ENCODE results near the gene FAU. TPM values are rescaled to one million over a fixed set of nuclear protein-coding genes. Genes with fewer than 3 reads are reported as not detected.
"Not testable (repeated sequence)": the region's sequence is repeated elsewhere in the genome, so short reads cannot be mapped to it uniquely, and the experiment has no call there.

FAU gene
- total RNA-seq, 1 donor from 2014 or later: 439 TPM

DNA sequence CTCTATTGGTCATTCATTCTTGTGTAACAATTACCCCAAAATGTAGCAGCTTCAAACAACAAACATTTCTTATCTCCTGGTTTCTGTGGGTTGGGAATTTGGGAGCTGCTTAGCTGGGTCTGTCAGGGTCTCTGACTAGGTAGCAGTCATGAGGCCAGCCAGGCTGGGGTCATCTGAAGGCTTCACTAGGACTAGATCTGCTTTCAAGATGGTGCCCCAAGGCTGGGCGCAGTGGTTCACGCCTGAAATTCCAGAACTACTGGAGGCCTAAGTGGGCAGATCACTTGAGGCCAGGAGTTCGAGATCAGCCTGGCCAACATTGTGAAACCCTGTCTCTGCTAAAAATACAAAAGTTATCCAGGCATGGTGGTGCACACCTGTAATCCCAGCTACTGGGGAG, 35.0 kb upstream of the FAU start:
- FAIRE-seq (no peak), DNase-seq (ENCODE audit: low read depth) (no peak)
- Histone ChIP-seq H3K36me3 (ENCODE audit: control insufficient read depth, insufficient read depth, low read length) (no peaks in the 10 kb centered on the region), H3K4me3 (ENCODE audit: low read depth, low read length) (no peak overlapping the region), H3K27me3 (ENCODE audit: control insufficient read depth, insufficient read depth, low read length) (no peaks in the 10 kb centered on the region)
- TF ChIP-seq, protein P1, sequence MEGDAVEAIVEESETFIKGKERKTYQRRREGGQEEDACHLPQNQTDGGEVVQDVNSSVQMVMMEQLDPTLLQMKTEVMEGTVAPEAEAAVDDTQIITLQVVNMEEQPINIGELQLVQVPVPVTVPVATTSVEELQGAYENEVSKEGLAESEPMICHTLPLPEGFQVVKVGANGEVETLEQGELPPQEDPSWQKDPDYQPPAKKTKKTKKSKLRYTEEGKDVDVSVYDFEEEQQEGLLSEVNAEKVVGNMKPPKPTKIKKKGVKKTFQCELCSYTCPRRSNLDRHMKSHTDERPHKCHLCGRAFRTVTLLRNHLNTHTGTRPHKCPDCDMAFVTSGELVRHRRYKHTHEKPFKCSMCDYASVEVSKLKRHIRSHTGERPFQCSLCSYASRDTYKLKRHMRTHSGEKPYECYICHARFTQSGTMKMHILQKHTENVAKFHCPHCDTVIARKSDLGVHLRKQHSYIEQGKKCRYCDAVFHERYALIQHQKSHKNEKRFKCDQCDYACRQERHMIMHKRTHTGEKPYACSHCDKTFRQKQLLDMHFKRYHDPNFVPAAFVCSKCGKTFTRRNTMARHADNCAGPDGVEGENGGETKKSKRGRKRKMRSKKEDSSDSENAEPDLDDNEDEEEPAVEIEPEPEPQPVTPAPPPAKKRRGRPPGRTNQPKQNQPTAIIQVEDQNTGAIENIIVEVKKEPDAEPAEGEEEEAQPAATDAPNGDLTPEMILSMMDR (IDR thresholded peaks at IDR 0.05; ENCODE audit: insufficient read depth, low read length, severe bottlenecking): no peak

DNA sequence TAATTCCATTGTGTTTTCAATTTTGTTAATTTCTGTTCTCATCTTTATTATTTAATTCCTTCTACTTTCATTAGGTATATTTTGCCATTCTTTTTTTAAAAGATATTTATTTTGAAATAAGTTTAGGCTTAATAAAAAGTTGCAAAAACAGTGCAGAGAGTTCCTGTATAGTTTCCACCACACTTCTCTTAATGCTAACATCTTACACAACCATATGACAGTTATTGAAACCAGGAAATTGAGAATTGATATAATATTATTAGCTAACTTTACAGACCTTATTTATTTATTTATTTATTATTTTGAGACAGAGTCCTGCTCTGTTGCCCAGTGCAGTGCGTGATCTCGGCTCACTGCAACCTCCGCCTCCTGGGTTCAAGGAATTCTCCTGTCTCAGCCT, 34.3 kb upstream of the FAU start:
- Histone ChIP-seq H3K27me3 (ENCODE audit: control insufficient read depth, insufficient read depth, low read length) (no peaks in the 10 kb centered on the region), H3K36me3 (ENCODE audit: control insufficient read depth, insufficient read depth, low read length) (no peaks in the 10 kb centered on the region), H3K4me3 (ENCODE audit: low read depth, low read length) (no peak overlapping the region)
- DNase-seq (ENCODE audit: low read depth) (no peak), FAIRE-seq (no peak)
- TF ChIP-seq, protein P1 (IDR thresholded peaks at IDR 0.05; ENCODE audit: insufficient read depth, low read length, severe bottlenecking): no peak

DNA sequence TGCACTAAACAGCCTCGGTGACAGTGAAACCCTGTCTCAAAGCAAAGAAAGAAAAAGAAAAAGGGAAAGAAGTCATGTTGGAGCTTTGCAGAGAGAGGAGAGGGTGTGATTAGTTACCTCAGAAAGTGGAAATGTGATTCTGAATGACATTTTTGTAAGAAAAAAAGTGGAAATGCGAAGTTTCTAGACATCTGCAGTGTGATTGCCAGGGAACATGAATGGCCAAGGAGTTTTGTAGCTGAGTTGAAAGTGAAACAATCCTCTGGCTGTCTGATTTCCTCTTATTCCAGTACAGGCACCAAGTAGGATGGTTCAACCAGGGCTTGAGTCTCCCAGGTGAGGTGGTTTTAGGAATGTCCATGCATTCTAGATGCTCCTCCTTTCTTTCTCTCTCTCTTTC, 30.2 kb upstream of the FAU start:
- Histone ChIP-seq H3K27me3 (ENCODE audit: control insufficient read depth, insufficient read depth, low read length) (no peaks in the 10 kb centered on the region), H3K4me3 (ENCODE audit: low read depth, low read length) (no peak overlapping the region), H3K36me3 (ENCODE audit: control insufficient read depth, insufficient read depth, low read length) (no peaks in the 10 kb centered on the region)
- no peak for FAIRE-seq
- TF ChIP-seq, protein P1 (IDR thresholded peaks at IDR 0.05; ENCODE audit: insufficient read depth, low read length, severe bottlenecking): no peak
- DNase-seq (ENCODE audit: low read depth): no peak

DNA sequence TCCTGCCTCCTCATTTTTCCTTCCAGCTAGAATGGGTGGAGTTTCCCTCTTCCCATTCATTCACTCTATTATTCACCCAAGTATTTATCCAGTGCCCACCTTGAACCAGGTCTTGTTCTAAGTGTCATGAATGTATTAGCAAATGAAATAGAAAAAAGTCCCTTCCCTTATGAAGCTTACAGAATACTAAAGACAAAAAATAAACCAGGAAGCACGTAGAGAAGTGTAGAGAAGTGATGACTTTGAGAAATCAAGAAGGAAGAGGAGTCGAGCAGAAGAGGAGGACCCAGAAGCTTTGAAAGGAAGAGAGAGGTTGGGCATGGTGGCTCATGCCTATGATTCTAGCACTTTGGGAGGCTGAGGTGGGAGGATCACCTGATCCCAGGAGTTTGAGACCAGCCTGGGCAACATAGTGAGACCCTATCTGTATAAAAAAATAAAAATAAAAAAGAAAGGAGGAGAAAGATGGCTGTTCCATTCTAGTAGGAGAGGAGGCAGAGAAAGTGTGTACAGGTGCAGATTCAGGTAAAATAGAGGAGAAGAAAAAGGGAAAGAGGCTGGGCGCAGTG, 29.5 kb upstream of the FAU start:
- Histone ChIP-seq H3K4me3 (ENCODE audit: low read depth, low read length) (no peak overlapping the region), H3K36me3 (ENCODE audit: control insufficient read depth, insufficient read depth, low read length) (no peaks in the 10 kb centered on the region), H3K27me3 (ENCODE audit: control insufficient read depth, insufficient read depth, low read length) (no peaks in the 10 kb centered on the region)
- TF ChIP-seq, protein P1 (IDR thresholded peaks at IDR 0.05; ENCODE audit: insufficient read depth, low read length, severe bottlenecking): no peak
- DNase-seq (ENCODE audit: low read depth) (no peak), FAIRE-seq (no peak)

DNA sequence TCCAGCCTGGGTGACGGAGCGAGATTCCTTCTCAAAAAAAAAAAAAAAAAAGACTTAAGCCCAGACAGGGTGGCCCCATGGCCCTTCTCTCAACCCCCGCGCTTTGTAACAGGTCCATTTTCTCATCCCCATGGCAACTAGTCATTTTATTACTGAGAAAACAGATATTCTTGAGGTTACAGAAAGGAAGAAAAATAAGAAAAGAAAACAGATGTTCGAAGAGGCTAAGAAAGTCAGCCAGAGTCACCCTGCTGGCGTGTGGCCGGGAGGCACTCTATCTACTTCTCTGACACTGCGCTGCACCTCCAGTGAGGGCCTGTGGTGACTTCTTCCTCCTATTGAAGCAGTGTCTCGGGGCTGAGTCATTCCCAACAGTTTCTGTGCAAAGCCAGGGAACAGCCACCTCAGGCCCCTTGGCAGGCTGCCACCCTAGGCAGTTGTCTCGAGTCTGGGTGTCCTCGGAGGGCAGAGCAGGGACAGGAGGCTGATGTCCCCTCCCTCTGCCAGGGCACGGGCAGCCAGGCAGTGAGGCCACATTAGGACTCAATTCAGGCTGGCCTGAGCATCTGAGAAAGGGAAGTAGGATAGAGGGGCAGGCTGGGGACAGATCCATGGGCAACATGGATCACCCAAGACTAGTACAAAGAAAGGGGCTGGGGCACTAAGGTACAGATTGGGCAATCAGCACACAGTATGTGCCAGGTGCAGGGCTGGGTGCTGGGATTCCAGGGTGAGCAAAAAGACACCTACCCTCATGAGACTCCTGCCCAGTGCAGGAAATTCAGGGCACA, 28.8 kb upstream of the FAU start:
- TF ChIP-seq, protein P1 (IDR thresholded peaks at IDR 0.05; ENCODE audit: insufficient read depth, low read length, severe bottlenecking): no peak
- H3K27me3 ChIP-seq (ENCODE audit: control insufficient read depth, insufficient read depth, low read length): no peaks in the 10 kb centered on the region
- DNase-seq (ENCODE audit: low read depth) (peak; percentile 87), FAIRE-seq (no peak)
- peak overlapping the region; percentile 15 for H3K4me3 ChIP-seq (ENCODE audit: low read depth, low read length)
- H3K36me3 ChIP-seq (ENCODE audit: control insufficient read depth, insufficient read depth, low read length): no peaks in the 10 kb centered on the region

DNA sequence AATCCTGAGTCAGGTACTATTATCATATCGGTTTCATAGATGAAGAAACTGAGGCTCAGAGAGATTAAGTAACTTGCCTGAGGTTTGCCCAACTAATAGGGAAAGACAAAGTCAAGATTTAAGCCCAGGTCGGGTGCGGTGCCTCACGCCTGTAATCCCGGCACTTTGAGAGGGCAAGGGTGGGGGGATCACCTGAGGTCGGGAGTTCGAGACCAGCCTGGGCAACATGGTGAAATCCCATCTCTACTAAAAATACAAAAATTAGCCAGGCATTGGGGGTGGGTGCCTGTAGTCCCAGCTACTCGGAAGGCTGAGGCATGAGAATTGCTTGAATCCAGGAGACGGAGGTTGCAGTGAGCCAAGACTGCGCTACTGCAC, 28.2 kb upstream of the FAU start:
- FAIRE-seq; H3K4me3 ChIP-seq (ENCODE audit: low read depth, low read length); DNase-seq (ENCODE audit: low read depth): not testable (repeated sequence)

More for the DNA sequence above, 28.2 kb upstream of the FAU start:
- not testable (repeated sequence) for H3K27me3 ChIP-seq (ENCODE audit: control insufficient read depth, insufficient read depth, low read length); H3K36me3 ChIP-seq (ENCODE audit: control insufficient read depth, insufficient read depth, low read length)

Data from bronchial epithelial cell (primary cell).